Naive thymus-derived CD8-positive, alpha-beta T cell (primary cell): ENCODE measurements around the gene ARHGAP33. TPM values are rescaled to one million over a fixed set of nuclear protein-coding genes. Genes with fewer than 3 reads are reported as not detected.

ENCODE experiments used
- ATAC-seq, 2 donors: fragments of 150-1000 bp; cut with Tn5 transposase in 1 of 2; sonication (Bioruptor Pico), chemical (Tn5 transposase) in 1 of 2; 1 replicate in 1 of 2; 2 replicates in 1 of 2; pipeline ENCODE4 v1.10.0; 2021; ENCODE audit warnings: mild to moderate bottlenecking in 2 of 2, moderate library complexity in 2 of 2
- POLR2A ChIA-PET: fragments of 350-600 bp; sonication (Branson Sonifier 250); formaldehyde crosslinking; loops from one replicate; lab custom pipeline; 2021; ENCODE audit warnings: antibody characterized with exemption; lab: Charles Lee
- DNase-seq, 10 donors: peaks; one replicate each; pipeline versions ENCODE4 v3.0.0 to v3.0.0-alpha.2; 2020 to 2022
- H3K27ac Mint-ChIP-seq, 10 donors: one replicate each; pipeline ENCODE4 v1.8.0; 2020 to 2022; ENCODE audit warnings: mild to moderate bottlenecking in 10 of 10, mixed read lengths in 10 of 10, moderate library complexity in 4 of 10, inconsistent platforms in 1 of 10
- H3K27me3 Mint-ChIP-seq, 5 donors: one replicate each; pipeline ENCODE4 v1.8.0; 2021 to 2022; ENCODE audit warnings: mixed read lengths in 5 of 5
- H3K36me3 Mint-ChIP-seq, 3 donors: one replicate each; pipeline ENCODE4 v1.8.0; 2020 to 2022; ENCODE audit warnings: mixed read lengths in 3 of 3, mild to moderate bottlenecking in 2 of 3, inconsistent platforms in 1 of 3
- H3K4me1 Mint-ChIP-seq, 4 donors: one replicate each; pipeline ENCODE4 v1.8.0; 2021 to 2022; ENCODE audit warnings: mixed read lengths in 4 of 4
- H3K4me3 Mint-ChIP-seq, 10 donors: one replicate each; pipeline ENCODE4 v1.8.0; 2020 to 2022; ENCODE audit warnings: mild to moderate bottlenecking in 10 of 10, mixed read lengths in 10 of 10, moderate library complexity in 6 of 10, inconsistent platforms in 1 of 10
- H3K9me3 Mint-ChIP-seq, 9 donors: one replicate each; pipeline ENCODE4 v1.8.0; 2020 to 2022; ENCODE audit warnings: mixed read lengths in 9 of 9, mild to moderate bottlenecking in 3 of 9, inconsistent platforms in 1 of 9, moderate library complexity in 1 of 9
- polyA plus RNA-seq, 3 donors: library from polyadenylated mRNA; unstranded; fragments of 300-500 nt; fragmentation: Illumina TruSeq; gene quantifications; one replicate each; pipeline ENCODE4 v1.2.3, GENCODE V29; 2021
- total RNA-seq, 8 experiments: library from RNA in 2 of 8; stranded (reverse) in 2 of 8; gene quantifications; one replicate each; pipeline ENCODE4 v1.2.3 and lab custom pipeline; 2021 to 2026

Gene ARHGAP33, protein sequence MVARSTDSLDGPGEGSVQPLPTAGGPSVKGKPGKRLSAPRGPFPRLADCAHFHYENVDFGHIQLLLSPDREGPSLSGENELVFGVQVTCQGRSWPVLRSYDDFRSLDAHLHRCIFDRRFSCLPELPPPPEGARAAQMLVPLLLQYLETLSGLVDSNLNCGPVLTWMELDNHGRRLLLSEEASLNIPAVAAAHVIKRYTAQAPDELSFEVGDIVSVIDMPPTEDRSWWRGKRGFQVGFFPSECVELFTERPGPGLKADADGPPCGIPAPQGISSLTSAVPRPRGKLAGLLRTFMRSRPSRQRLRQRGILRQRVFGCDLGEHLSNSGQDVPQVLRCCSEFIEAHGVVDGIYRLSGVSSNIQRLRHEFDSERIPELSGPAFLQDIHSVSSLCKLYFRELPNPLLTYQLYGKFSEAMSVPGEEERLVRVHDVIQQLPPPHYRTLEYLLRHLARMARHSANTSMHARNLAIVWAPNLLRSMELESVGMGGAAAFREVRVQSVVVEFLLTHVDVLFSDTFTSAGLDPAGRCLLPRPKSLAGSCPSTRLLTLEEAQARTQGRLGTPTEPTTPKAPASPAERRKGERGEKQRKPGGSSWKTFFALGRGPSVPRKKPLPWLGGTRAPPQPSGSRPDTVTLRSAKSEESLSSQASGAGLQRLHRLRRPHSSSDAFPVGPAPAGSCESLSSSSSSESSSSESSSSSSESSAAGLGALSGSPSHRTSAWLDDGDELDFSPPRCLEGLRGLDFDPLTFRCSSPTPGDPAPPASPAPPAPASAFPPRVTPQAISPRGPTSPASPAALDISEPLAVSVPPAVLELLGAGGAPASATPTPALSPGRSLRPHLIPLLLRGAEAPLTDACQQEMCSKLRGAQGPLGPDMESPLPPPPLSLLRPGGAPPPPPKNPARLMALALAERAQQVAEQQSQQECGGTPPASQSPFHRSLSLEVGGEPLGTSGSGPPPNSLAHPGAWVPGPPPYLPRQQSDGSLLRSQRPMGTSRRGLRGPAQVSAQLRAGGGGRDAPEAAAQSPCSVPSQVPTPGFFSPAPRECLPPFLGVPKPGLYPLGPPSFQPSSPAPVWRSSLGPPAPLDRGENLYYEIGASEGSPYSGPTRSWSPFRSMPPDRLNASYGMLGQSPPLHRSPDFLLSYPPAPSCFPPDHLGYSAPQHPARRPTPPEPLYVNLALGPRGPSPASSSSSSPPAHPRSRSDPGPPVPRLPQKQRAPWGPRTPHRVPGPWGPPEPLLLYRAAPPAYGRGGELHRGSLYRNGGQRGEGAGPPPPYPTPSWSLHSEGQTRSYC
- total RNA-seq: 10 to 100 TPM in 1 of 2 experiments, 1 to 10 TPM in 1; 8.7 to 11.1 TPM
- under 1 TPM in 1 of 3 donors, not detected in 2; 0.13 TPM for polyA plus RNA-seq
- 0.76 to 8.4 (median 6.3) reads per million in 6 experiments for total RNA-seq (lab: John Stamatoyannopoulos, UW)

DNA sequence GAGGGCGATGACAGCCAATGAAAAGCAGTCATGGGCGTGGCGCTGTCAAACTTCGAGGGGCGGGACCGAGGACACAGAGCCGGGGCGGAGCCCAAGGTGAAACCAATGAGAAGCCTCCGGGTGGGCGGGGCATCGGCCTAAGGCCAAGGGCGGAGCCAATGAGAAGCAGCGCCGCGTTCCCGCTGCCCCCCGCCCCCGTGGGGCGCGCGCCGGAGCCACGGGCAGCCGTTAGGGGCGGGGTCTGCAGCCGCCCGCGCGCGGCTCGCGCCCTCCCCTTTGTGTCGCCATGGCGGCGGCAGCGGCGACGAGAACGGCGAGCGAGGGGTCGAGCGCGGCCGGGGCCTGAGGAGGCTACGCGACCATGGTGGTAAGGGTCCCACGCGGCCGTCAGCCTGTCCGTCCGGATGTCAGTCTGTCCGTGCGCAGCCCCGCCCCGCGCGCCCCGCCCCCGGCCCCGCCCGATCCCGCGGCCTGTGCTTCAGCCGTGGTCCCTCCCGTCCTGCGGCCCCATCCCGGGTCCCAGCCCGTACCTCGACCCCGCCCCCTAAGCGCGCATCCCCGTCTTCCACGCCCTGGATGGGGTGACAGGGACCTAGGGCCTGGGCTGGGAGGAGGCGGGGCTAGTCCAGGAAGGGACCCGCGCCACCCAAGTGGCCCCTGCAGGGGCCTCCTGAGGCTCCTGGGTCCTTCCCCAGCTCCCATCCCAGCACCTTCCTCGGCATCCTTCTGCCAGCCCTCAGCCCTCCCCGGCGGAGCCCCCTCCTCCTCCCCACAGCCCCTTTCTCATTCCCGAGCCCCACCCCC is at the start of gene ARHGAP33:
Gene ARHGAP33, plus strand, starts transcription at position 267 of the 804 bp plus-strand sequence. Its CDS starts 95 bp downstream, at position 362.
- Mint-ChIP-seq H3K36me3 (peaks cover 0 to 2% (median 0%) of the 10 kb centered on the region in 3 donors), H3K4me3 (peak within 1 kb of the TSS; percentile 74 to 90 (median 87)), H3K9me3 (no peaks in the 10 kb centered on the region), H3K27ac (peak within 1 kb of the TSS in 8 of 10 donors; percentile 10 to 80 (median 70)), H3K27me3 (no peaks in the 10 kb centered on the region), H3K4me1 (peaks cover 8 to 23% (median 18%) of the 10 kb centered on the region in 4 donors)
- ATAC-seq (peak; percentile 94 to 98), DNase-seq (peak; percentile 93 to 99 (median 98))
- POLR2A ChIA-PET: no interaction called here

DNA sequence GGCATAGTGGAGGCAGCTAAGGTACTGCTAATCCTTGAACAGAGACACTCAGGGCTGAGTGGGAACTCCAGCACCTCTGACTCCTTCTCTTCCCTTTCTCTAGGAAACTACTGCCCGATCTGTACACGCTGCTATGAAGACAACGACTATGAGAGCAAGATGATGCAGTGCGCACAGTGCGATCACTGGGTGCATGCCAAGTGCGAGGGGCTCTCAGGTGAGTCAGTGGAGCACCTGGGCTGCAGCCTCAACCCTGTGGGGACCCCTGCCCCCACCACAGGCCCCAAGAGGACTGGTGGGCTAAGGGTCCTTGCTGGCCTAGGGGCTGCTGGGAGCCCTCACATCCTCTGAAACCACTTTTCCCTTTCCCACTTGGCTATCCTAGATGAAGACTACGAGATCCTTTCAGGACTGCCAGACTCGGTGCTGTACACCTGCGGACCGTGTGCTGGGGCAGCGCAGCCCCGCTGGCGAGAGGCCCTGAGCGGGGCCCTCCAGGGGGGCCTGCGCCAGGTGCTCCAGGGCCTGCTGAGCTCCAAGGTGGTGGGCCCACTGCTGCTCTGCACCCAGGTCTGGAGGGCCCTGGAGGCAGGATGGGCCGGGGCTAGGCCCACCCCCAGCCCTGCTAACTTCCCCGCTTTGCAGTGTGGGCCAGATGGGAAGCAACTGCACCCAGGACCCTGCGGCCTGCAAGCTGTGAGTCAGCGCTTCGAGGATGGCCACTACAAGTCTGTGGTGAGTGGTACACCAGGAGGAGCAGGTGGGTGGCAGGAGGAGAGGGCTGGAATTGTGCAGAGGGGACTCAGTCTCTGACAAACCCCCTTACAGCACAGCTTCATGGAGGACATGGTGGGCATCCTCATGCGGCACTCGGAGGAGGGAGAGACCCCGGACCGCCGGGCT is 48.1 kb upstream of the ARHGAP33 start:
- POLR2A ChIA-PET: interaction anchor here (0.6 to 1.4 kb wide), 7 partner anchors 9 to 162 kb away, joined by 3 to 6 read pairs (median 5); partner anchors contain the start of genes LIN37, PSENEN and U2AF1L4
- Mint-ChIP-seq H3K36me3 (peaks cover 0 to 94% (median 23%) of the 10 kb centered on the region in 3 donors), H3K27me3 (no peaks in the 10 kb centered on the region), H3K4me1 (peaks cover 0 to 20% (median 5%) of the 10 kb centered on the region in 4 donors), H3K9me3 (no peaks in the 10 kb centered on the region), H3K27ac (peak overlapping the region in 1 of 10 donors; percentile 67), H3K4me3 (no peak overlapping the region)
- ATAC-seq (no peak), DNase-seq (no peak)

DNA sequence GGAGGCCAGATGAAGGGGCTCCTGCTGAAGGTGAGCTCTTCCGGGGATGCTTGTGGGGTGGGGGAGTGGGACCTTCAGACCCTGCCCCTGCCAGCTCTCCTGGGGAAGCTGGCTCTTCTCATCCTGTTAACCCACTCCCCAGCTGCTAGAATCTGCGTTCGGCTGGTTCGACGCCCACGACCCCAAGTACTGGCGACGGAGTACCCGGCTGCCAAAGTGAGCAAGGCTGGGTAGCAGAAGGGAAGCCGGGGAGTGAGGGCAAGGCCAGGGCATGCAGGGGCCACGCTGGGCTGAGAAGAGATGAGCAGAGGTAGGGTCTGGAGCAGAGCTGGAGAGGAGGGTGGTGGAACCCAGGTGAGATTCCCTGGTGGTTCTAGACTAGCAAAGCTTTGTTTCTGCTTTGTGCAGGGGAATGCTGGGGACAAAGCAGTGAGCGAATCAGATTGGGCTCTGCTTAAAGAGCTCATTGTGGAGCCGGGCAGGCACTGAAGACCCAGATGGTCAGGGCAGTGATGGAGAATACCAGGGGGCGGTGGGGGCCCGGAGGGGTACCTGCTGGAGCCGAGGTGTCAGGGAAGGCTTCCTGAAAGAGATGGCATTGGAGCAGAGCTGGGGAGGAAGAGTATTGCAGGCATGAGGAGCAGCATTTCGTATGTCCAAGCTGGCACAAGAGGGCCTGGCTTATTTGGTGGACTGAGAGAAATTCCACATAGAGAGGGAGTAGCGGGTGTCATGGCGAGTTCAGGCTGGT is 47.2 kb upstream of the ARHGAP33 start:
- POLR2A ChIA-PET: interaction anchor here (0.9 to 1.3 kb wide), 5 partner anchors 9 to 20 kb away, joined by 3 to 6 read pairs (median 5); partner anchors contain the start of genes LIN37, PSENEN and U2AF1L4
- DNase-seq (no peak), ATAC-seq (no peak)
- H3K9me3 Mint-ChIP-seq: no peaks in the 10 kb centered on the region
- no peak overlapping the region for H3K4me3 Mint-ChIP-seq
- peaks cover 0 to 15% (median 3%) of the 10 kb centered on the region in 4 donors for H3K4me1 Mint-ChIP-seq
- peaks cover 0 to 87% (median 23%) of the 10 kb centered on the region in 3 donors for H3K36me3 Mint-ChIP-seq
- H3K27ac Mint-ChIP-seq: peak overlapping the region in 1 of 10 donors; percentile 53
- no peaks in the 10 kb centered on the region for H3K27me3 Mint-ChIP-seq

DNA sequence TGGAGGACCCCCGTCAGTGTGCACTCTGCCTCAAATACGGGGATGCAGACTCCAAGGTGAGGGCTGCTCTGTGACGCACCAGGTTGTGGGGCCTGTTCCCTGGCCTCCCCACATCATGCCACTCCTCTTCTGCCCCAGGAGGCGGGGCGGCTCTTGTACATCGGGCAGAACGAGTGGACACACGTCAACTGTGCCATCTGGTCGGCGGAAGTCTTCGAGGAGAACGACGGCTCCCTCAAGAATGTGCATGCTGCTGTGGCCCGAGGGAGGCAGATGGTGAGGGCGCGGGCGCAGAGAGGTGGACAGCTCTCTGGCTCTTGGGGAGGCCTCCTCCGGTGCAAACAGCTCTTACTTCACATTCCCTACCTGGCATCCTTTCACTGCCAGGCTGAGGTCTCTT is 46.3 kb upstream of the ARHGAP33 start:
- no peak for DNase-seq
- POLR2A ChIA-PET: no interaction called here

DNA sequence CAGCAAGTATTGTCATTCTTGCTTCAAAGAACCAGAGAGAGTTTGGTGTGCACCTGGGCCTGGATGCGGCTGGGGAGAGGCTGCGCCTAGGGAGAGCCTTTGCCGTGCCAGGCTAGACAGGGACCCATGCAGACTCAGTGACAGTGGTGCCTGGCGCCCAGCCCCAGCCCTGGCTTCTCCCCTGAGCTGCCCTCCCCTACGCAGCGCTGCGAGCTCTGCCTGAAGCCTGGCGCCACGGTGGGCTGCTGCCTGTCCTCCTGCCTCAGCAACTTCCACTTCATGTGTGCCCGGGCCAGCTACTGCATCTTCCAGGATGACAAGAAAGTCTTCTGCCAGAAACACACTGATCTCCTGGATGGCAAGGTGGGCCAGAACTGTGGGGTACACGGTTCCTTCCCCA is 45.6 kb upstream of the ARHGAP33 start:
- no peaks in the 10 kb centered on the region for H3K27me3 Mint-ChIP-seq
- no peak overlapping the region for H3K27ac Mint-ChIP-seq
- no peak for ATAC-seq
- H3K9me3 Mint-ChIP-seq: no peaks in the 10 kb centered on the region
- peaks cover 0 to 15% (median 12%) of the 10 kb centered on the region in 4 donors for H3K4me1 Mint-ChIP-seq
- POLR2A ChIA-PET: no interaction called here
- no peak for DNase-seq
- no peak overlapping the region for H3K4me3 Mint-ChIP-seq
- peaks cover 0 to 80% (median 18%) of the 10 kb centered on the region in 3 donors for H3K36me3 Mint-ChIP-seq

More for the DNA sequence above, 46.3 kb upstream of the ARHGAP33 start:
- Mint-ChIP-seq H3K36me3 (peaks cover 0 to 80% (median 21%) of the 10 kb centered on the region in 3 donors), H3K9me3 (no peaks in the 10 kb centered on the region), H3K27me3 (no peaks in the 10 kb centered on the region), H3K4me3 (no peak overlapping the region), H3K27ac (no peak overlapping the region), H3K4me1 (peaks cover 0 to 11% (median 5%) of the 10 kb centered on the region in 4 donors)
- ATAC-seq: no peak

DNA sequence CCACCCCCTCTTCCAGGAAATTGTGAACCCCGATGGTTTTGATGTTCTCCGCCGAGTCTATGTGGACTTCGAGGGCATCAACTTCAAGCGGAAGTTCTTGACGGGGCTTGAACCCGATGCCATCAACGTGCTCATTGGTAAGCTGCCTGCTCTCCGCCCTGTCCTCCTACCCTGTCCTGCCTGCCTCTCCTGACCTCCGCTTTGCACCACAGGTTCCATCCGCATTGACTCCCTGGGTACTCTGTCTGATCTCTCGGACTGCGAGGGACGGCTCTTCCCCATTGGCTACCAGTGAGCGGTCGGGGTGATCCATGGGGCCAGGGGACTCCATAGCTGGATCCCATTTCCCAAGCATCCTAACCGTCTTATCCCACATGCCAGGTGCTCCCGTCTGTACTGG is 45.0 kb upstream of the ARHGAP33 start:
- POLR2A ChIA-PET: interaction anchor here (0.9 kb wide), 1 partner anchor 10 kb away, joined by 3 read pairs; no protein-coding TSS in a partner anchor
- Mint-ChIP-seq H3K27ac (peak overlapping the region in 1 of 10 donors; percentile 28), H3K4me3 (no peak overlapping the region), H3K27me3 (no peaks in the 10 kb centered on the region), H3K36me3 (peaks cover 0 to 78% (median 18%) of the 10 kb centered on the region in 3 donors), H3K9me3 (no peaks in the 10 kb centered on the region), H3K4me1 (peaks cover 0 to 18% (median 12%) of the 10 kb centered on the region in 4 donors)
- ATAC-seq (no peak), DNase-seq (no peak)

DNA sequence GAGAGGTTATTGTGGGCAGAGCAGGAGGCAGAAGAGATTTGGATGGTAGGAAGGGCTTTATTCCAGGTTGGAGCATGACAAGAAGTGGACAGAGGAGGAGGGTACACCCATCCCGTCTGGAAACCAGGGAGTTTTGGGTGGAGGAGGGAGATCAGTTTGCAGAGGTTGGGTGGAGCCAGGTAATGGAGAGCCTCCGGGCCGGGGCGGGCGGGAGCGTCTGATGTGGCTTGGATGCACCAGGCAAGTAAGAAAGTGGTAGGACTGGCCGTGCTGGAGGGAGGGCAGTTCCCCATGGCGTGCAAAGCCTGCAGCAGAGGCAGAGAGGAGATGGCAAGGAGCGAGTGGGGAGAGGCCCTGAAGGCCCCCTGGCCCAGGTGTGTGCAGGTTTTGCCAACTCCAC is 44.0 kb upstream of the ARHGAP33 start:
- Mint-ChIP-seq H3K36me3 (peaks cover 0 to 75% (median 11%) of the 10 kb centered on the region in 3 donors), H3K4me1 (peaks cover 0 to 20% (median 18%) of the 10 kb centered on the region in 4 donors), H3K4me3 (peak overlapping the region in 1 of 10 donors; percentile 40), H3K27me3 (no peaks in the 10 kb centered on the region), H3K9me3 (no peaks in the 10 kb centered on the region), H3K27ac (peak overlapping the region in 3 of 10 donors; percentile 56 to 84 (median 77))
- POLR2A ChIA-PET: interaction anchor here (1.6 kb wide), 1 partner anchor 9 kb away, joined by 10 read pairs; no protein-coding TSS in a partner anchor
- DNase-seq: no peak
- no peak for ATAC-seq

DNA sequence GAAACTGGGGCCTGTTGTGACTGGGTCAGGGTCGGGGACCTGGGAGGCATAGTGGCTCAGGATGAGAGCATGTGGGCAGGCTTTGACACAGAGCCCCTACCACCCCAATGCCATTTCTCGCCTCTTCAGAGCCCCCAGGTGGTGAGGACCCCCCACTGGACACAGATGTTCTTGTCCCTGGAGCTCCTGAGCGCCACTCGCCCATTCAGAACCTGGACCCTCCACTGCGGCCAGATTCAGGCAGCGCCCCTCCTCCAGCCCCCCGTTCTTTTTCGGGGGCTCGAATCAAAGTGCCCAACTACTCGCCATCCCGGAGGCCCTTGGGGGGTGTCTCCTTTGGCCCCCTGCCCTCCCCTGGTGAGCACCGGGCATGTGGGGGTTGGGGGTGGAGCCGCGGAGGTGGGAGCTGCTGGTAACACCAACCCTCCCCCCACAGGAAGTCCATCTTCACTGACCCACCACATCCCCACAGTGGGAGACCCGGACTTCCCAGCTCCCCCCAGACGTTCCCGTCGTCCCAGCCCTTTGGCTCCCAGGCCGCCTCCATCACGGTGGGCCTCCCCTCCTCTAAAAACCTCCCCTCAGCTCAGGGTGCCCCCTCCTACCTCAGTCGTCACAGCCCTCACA is 43.5 kb upstream of the ARHGAP33 start:
- Mint-ChIP-seq H3K27ac (no peak overlapping the region), H3K9me3 (no peaks in the 10 kb centered on the region), H3K27me3 (no peaks in the 10 kb centered on the region), H3K4me1 (peaks cover 2 to 26% (median 21%) of the 10 kb centered on the region in 4 donors), H3K36me3 (peaks cover 0 to 73% (median 11%) of the 10 kb centered on the region in 3 donors), H3K4me3 (no peak overlapping the region)
- DNase-seq: no peak
- POLR2A ChIA-PET: interaction anchor here (0.6 to 1.6 kb wide), 3 partner anchors 9 to 79 kb away, joined by 3 to 10 read pairs (median 5); no protein-coding TSS in a partner anchor
- ATAC-seq: no peak

DNA sequence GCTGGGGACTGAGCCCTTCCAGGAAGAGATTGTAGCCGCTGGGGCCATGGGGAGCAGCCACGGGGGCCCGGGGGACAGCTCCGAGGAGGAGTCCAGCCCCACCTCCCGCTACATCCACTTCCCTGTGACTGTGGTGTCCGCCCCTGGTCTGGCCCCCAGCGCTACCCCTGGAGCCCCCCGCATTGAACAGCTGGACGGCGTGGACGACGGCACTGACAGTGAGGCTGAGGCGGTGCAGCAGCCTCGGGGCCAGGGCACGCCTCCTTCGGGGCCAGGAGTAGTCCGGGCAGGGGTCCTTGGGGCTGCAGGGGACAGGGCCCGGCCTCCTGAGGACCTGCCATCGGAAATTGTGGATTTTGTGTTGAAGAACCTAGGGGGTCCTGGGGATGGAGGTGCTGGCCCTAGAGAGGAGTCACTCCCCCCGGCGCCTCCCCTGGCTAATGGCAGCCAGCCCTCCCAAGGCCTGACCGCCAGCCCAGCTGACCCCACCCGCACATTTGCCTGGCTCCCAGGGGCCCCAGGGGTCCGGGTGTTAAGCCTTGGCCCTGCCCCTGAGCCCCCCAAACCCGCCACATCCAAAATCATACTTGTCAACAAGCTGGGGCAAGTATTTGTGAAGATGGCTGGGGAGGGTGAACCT is 42.7 kb upstream of the ARHGAP33 start:
- H3K36me3 Mint-ChIP-seq: peaks cover 0 to 71% (median 11%) of the 10 kb centered on the region in 3 donors
- H3K9me3 Mint-ChIP-seq: no peaks in the 10 kb centered on the region
- H3K27me3 Mint-ChIP-seq: no peaks in the 10 kb centered on the region
- POLR2A ChIA-PET: interaction anchor here (0.6 to 1.6 kb wide), 3 partner anchors 8 to 80 kb away, joined by 3 to 10 read pairs (median 5); no protein-coding TSS in a partner anchor
- no peak overlapping the region for H3K27ac Mint-ChIP-seq
- H3K4me3 Mint-ChIP-seq: no peak overlapping the region
- H3K4me1 Mint-ChIP-seq: peaks cover 7 to 32% (median 25%) of the 10 kb centered on the region in 4 donors
- DNase-seq (no peak), ATAC-seq (no peak)
